ENCODE data around the gene GPR17.

- no peak for TF ChIP-seq POLR2A (IDR thresholded peaks at IDR 0.05)
- TF ChIP-seq CTCF (IDR thresholded peaks at IDR 0.05), result no peak
Measured at GRCh38 chr2:127681288-127681804, 35.4 kb downstream of the GPR17 start.
